ENCODE measurements around the gene CUX1. TPM values are rescaled to one million over a fixed set of nuclear protein-coding genes. Genes with fewer than 3 reads are reported as not detected.
A peak's percentile ranks its signal among the peaks of the same experiment; 100 is the strongest.

CUX1 gene
- total RNA-seq, 4 donors from 2014 or later = 52.5 to 93.6 (median 63.7) TPM

GRCh38 chr7:101814081-101814990 lies 3.1 kb upstream of the CUX1 start:
- peak; percentile 72 to 75 for DNase-seq (ENCODE audit: low spot score in 2 of 2)
- Histone ChIP-seq H3K27ac (no peak overlapping the region), H3K4me3 (peak overlapping the region; percentile 60), H3K4me1 (peaks cover 40% of the 10 kb centered on the region), H3K27me3 (peaks cover 17% of the 10 kb centered on the region), H3K36me3 (no peaks in the 10 kb centered on the region), H3K9me3 (no peaks in the 10 kb centered on the region)
- under 1% methylated on average over 34 of the region's 74 CpGs for WGBS
- no peak for TF ChIP-seq POLR2A (IDR thresholded peaks at IDR 0.05)
- peak; percentile 50 to 71 for TF ChIP-seq CTCF (IDR thresholded peaks at IDR 0.05)
- no peak for TF ChIP-seq POLR2AphosphoS5 (IDR thresholded peaks at IDR 0.05)

DNA sequence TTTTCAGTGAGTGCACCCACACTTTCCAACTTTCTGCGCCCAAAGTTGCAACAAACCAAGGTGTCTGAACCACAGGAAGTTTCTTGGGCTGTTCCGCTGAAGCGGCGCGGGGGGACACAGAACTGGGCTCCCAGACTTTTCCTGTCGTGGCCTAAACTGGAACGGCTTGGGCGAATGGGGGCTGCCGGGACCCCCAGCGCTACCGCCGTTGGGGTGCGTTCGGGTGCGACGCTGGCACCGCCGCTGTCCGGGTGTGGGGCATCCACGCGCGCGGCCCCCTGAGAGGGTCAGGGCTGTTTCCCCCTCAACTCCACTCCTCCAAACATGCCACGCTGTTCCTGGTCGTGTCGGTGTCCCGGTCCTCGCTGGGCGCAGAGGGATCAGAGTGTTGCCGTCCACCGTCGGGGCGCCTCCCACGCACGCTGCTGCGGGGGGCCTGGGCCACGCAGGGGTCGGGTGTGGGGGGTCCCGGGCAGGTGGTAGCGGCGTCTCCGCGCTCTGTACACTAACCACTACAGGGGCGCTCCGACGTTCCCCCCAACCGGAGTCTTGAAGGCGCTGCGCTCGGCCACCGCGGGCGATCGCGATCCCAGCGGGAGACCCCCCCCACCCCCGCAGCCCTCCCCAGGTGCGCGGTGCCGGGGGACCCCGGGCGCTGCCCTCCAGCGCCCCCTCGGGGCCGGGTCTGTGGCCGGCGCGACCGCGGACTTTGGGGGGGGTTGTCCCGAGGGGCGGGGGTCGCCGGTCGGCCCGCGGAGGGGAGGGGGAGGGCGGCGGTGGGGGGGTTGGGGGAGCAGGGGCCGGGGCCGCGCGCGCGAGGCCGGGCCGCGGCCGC lies 2.2 kb upstream of the CUX1 start:
- no peak for TF ChIP-seq POLR2AphosphoS5 (IDR thresholded peaks at IDR 0.05)
- no peak for TF ChIP-seq EP300 (IDR thresholded peaks at IDR 0.05)
- TF ChIP-seq POLR2A (IDR thresholded peaks at IDR 0.05) = no peak
- TF ChIP-seq CTCF (IDR thresholded peaks at IDR 0.05) = no peak
- Histone ChIP-seq H3K27me3 (peaks cover 11% of the 10 kb centered on the region), H3K4me3 (peak overlapping the region; percentile 60), H3K27ac (peak overlapping the region; percentile 63), H3K9me3 (no peaks in the 10 kb centered on the region), H3K36me3 (no peaks in the 10 kb centered on the region), H3K4me1 (peaks cover 41% of the 10 kb centered on the region)
- peak; percentile 65 to 81 for DNase-seq (ENCODE audit: low spot score in 2 of 2)
- WGBS = 0% methylated on average over 1 of the region's 89 CpGs

DNA sequence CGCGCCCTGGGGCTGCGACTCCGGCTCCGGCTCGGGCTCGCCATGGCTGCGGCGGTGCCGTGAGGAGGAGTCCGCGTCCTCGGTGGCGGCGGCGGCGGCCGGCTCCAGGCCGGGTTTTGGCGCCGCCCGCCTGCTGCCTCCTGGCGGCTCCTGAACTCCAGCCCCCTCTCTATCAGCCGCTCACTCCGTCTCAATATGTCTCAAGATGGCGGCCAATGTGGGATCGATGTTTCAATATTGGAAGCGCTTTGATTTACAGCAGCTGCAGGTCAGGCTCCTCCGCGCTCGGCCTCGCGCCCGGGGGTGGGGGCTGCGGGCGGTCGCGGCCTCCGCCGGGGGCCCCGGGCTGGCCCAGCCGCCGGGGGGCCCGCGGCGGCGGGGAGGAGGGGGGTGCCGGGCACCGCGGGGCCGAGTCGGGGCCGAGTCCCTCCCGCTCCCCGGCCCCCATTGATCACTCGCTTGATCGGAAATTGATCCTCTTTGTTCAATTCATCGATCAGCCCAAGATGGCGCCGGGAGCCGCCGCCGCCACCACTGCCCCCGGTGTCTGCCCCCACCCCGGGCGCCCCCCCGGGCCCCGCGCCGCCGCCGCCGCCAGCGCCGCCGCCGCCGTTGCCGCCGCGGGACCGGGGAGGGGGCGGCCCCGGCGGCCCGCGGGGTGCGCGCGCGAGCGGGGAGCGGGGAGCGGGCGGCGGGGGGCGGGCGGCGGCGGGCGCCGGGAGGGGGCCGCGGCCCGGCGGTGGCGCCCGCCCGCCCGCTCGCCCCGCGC lies 1.4 kb upstream of the CUX1 start:
- WGBS = no CpG with 5 or more reads among the region's 113 CpGs
- no peaks in the 10 kb centered on the region for H3K36me3 ChIP-seq
- H3K27ac ChIP-seq = peak overlapping the region; percentile 63
- peak; percentile 72 to 81 for DNase-seq (ENCODE audit: low spot score in 2 of 2)
- H3K4me1 ChIP-seq = peaks cover 41% of the 10 kb centered on the region
- peaks cover 8% of the 10 kb centered on the region for H3K27me3 ChIP-seq
- no peaks in the 10 kb centered on the region for H3K9me3 ChIP-seq
- H3K4me3 ChIP-seq = peak overlapping the region; percentile 60
- no peak for TF ChIP-seq POLR2AphosphoS5 (IDR thresholded peaks at IDR 0.05)
- no peak for TF ChIP-seq EP300 (IDR thresholded peaks at IDR 0.05)
- TF ChIP-seq CTCF (IDR thresholded peaks at IDR 0.05) = no peak
- no peak for TF ChIP-seq POLR2A (IDR thresholded peaks at IDR 0.05)

DNA sequence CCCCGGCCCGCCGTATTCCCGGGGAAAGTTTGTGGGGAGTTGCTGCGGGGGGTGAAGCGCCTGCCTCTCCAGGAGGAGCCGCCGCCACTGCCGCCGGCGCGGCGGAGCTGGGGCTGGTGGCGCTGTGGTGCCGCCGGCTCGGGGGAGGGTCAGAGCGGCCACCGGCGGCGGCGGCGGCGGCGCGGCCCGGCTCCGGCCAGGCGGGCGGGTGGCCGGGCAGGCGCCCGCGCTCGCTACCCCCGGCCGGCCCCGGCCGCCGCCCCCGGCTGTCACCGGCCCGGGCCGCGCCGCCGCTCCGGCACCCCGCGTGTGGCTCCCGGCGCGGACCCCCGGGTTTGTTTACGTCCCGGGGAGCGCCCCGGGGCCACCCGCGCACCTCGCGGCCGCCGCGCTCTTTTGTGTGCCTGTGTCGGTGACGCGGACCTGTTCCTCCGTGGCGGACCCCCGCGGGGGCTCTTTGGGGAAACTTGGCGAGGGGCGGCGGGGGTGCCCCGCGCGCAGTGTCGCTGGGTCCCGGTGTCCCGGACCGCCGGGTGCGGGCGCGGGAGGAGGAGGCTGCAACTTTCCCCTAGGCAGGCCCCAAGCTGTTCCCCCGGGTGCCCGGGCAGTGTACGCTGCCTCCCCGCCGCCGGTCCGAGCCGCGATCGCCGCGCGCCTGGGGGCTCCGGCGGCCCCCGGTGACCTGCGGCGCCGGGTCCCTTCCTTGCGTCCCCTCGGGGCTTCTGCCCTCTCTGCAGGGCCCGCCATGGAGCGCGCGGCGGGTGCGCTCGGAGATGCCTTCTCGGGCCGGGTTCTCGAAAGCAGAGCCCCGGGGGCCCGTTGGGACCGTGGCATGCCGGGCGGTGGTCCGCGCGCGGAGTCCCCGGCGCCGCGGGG lies 593 bp upstream of the CUX1 start:
- Histone ChIP-seq H3K4me3 (peak overlapping the region; percentile 60), H3K9me3 (no peaks in the 10 kb centered on the region), H3K36me3 (no peaks in the 10 kb centered on the region), H3K27me3 (peaks cover 8% of the 10 kb centered on the region), H3K4me1 (peaks cover 41% of the 10 kb centered on the region), H3K27ac (no peak overlapping the region)
- peak in 1 of 2 donors; percentile 74 for DNase-seq (ENCODE audit: low spot score in 2 of 2)
- WGBS = under 1% methylated on average over 51 of the region's 130 CpGs
- TF ChIP-seq POLR2A (IDR thresholded peaks at IDR 0.05) (no peak), POLR2AphosphoS5 (IDR thresholded peaks at IDR 0.05) (no peak), EP300 (IDR thresholded peaks at IDR 0.05) (no peak), CTCF (IDR thresholded peaks at IDR 0.05) (no peak)

All from suprapubic skin (tissue), 4 donors.